ENCODE measurements around the gene TMED4. TPM values are rescaled to one million over a fixed set of nuclear protein-coding genes. Genes with fewer than 3 reads are reported as not detected.
"Not testable (repeated sequence)": the region's sequence is repeated elsewhere in the genome, so short reads cannot be mapped to it uniquely, and the experiment has no call there.

The TMED4 gene
- total RNA-seq, 1 donor from 2014 or later: 71.4 TPM

- DNase-seq: no peak
Observed at GRCh38 chr7:44568771-44569560, 13.1 kb downstream of the TMED4 start.

GRCh38 chr7:44567884-44568283 lies 14.1 kb downstream of the TMED4 start:
- no peak for DNase-seq

GRCh38 chr7:44566680-44567079 lies 15.4 kb downstream of the TMED4 start:
- no peak for DNase-seq

- no peak for DNase-seq
Observed at GRCh38 chr7:44565795-44566559, 16.1 kb downstream of the TMED4 start.

GRCh38 chr7:44565097-44565794 lies 16.8 kb downstream of the TMED4 start:
- DNase-seq: peak; percentile 7

- no peak for DNase-seq
Observed at GRCh38 chr7:44564606-44565005, 17.4 kb downstream of the TMED4 start.

- DNase-seq: no peak
Observed at GRCh38 chr7:44563171-44563679, 18.8 kb downstream of the TMED4 start.

- not testable (repeated sequence) for DNase-seq
Observed at GRCh38 chr7:44562622-44562962, 19.4 kb downstream of the TMED4 start.

GRCh38 chr7:44561962-44562621 lies 19.9 kb downstream of the TMED4 start:
- DNase-seq: no peak

GRCh38 chr7:44561481-44561880 lies 20.6 kb downstream of the TMED4 start:
- no peak for DNase-seq

- DNase-seq: no peak
Observed at GRCh38 chr7:44559485-44559884, 22.5 kb downstream of the TMED4 start.

GRCh38 chr7:44557485-44557884 lies 24.5 kb downstream of the TMED4 start:
- DNase-seq: no peak

- DNase-seq: no peak
Observed at GRCh38 chr7:44555350-44555749, 26.7 kb downstream of the TMED4 start.

GRCh38 chr7:44552473-44553005 lies 29.5 kb downstream of the TMED4 start:
- not testable (repeated sequence) for DNase-seq

GRCh38 chr7:44549457-44549856 lies 32.6 kb downstream of the TMED4 start:
- DNase-seq: no peak

GRCh38 chr7:44548893-44549292 lies 33.1 kb downstream of the TMED4 start:
- DNase-seq: no peak

- DNase-seq: no peak
Observed at GRCh38 chr7:44547536-44548231, 34.3 kb downstream of the TMED4 start.

- DNase-seq: no peak
Observed at GRCh38 chr7:44541876-44542610, 40.0 kb downstream of the TMED4 start.

- no peak for DNase-seq
Observed at GRCh38 chr7:44541028-44541869, 40.8 kb downstream of the TMED4 start, which contains the start of gene NPC1L1. TSS of gene NPC1L1 (minus strand) at chr7:44541330. CDS start at chr7:44541259, 71 bp downstream.
